ENCODE data around the gene WDR73. TPM values are rescaled to one million over a fixed set of nuclear protein-coding genes. Genes with fewer than 3 reads are reported as not detected.

WDR73 gene
- total RNA-seq, 1 donor from 2014 or later = 51.8 TPM

DNA sequence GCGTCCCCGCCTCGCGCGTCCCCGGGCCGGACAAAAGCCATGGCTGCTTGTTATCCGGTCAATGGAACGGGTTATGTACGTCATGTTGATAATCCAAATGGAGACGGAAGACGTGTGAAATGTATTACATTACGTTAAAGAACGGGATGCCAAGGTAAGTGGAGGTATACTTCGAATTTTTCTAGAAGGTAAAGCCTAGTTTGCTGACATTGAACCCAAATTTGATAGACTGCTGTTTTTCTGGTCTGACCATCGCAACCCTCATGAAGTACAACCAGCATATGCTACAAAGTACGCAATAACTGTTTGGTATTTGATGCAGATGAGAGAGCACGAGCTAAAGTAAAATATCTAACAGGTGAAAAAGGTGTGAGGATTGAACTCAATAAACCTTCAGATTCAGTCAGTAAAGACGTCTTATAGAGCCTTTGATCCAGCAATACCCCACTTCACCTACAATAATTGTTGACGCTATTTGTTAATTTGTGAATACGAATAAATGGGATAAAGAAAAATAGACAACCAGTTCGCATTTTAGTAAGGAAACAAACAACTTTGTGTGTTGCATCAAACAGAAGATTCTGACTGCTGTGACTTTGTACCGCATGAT lies 19.8 kb downstream of the WDR73 start:
- TF ChIP-seq, protein P1, sequence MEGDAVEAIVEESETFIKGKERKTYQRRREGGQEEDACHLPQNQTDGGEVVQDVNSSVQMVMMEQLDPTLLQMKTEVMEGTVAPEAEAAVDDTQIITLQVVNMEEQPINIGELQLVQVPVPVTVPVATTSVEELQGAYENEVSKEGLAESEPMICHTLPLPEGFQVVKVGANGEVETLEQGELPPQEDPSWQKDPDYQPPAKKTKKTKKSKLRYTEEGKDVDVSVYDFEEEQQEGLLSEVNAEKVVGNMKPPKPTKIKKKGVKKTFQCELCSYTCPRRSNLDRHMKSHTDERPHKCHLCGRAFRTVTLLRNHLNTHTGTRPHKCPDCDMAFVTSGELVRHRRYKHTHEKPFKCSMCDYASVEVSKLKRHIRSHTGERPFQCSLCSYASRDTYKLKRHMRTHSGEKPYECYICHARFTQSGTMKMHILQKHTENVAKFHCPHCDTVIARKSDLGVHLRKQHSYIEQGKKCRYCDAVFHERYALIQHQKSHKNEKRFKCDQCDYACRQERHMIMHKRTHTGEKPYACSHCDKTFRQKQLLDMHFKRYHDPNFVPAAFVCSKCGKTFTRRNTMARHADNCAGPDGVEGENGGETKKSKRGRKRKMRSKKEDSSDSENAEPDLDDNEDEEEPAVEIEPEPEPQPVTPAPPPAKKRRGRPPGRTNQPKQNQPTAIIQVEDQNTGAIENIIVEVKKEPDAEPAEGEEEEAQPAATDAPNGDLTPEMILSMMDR (conservative IDR thresholded peaks at IDR 0.05) = no peak
- H3K36me3 Mint-ChIP-seq = peaks cover 17% of the 10 kb centered on the region
- no peak overlapping the region for H3K27ac Mint-ChIP-seq
- DNase-seq (ENCODE audit: extremely low spot score, unreplicated experiment) = no peak
- H3K4me3 Mint-ChIP-seq = peak overlapping the region; percentile 80
- H3K27me3 Mint-ChIP-seq = peaks cover 11% of the 10 kb centered on the region
- H3K9me3 Mint-ChIP-seq = peaks cover 4% of the 10 kb centered on the region
- H3K4me1 Mint-ChIP-seq (ENCODE audit: unreplicated experiment) = peaks cover 21% of the 10 kb centered on the region

DNA sequence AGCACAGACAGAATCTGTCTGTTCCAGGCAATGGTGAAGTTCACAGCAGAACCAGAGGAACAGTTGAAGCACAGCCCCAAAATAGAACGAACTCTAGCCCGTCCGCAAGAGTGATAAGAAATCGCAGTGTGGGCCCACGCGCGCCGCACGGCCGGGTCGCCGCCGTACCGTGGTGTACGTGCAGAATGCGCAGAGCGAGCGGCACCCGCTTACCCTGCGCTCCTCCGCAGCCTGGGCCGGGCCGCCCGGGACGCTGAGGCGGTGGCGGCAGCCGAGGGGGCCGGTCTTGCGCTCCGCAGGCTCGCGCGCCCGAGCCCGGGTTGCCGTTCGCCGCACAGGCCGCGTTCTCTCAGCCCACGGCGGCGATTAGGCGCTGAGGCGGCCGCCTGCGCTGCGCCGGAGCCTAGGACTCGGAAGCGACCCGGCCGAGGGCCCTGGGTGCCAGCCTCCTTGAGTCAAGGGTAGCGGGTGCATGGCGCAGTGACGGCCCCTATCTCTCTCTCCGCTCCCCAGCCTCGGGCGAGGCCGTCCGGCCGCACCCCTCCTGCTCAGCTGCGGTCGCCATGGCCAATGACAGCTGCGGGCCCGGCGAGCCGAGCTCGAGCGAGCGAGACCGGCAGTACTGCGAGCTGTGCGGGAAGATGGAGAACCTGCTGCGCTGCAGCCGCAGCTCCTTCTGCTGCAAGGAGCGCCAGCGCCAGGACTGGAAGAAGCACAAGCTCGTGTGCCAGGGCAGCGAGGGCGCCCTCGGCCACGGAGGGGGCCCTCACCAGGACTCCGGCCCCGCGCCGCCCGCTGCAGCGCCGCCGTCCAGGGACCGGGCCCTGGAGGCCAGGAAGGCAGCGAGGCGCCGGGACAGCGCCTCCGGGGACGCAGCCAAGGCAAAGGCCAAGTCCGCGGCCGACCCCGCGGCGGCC lies 20.5 kb downstream of the WDR73 start:
- Mint-ChIP-seq H3K27ac (peak overlapping the region; percentile 86), H3K4me1 (ENCODE audit: unreplicated experiment) (peaks cover 21% of the 10 kb centered on the region)

DNA sequence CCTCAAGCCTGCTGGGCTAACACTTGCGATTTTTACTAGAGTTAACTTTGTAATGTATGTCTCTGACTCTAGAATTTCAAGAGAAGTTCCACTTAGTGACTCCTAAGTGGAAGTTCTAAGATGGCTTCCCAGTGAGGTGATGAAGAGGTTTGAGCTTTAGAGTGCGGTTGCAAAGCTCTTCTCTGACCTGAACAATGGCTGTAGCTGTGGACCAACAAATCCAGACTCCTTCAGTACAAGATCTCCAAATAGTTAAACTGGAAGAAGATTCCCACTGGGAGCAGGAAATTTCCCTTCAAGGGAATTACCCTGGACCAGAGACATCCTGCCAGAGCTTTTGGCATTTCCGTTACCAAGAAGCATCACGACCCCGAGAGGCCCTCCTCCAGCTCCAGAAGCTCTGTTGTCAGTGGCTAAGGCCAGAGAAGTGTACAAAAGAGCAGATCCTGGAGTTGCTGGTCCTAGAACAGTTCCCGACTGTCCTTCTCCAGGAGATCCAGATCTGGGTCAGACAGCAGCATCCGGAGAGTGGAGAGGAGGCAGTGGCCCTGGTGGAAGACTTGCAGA lies 22.3 kb downstream of the WDR73 start:
- H3K4me3 Mint-ChIP-seq = peak overlapping the region; percentile 99
- H3K4me1 Mint-ChIP-seq (ENCODE audit: unreplicated experiment) = peaks cover 21% of the 10 kb centered on the region
- peaks cover 11% of the 10 kb centered on the region for H3K27me3 Mint-ChIP-seq
- TF ChIP-seq, protein P1 (conservative IDR thresholded peaks at IDR 0.05) = no peak
- peaks cover 11% of the 10 kb centered on the region for H3K36me3 Mint-ChIP-seq
- no peak for DNase-seq (ENCODE audit: extremely low spot score, unreplicated experiment)
- peak overlapping the region; percentile 88 for H3K27ac Mint-ChIP-seq
- peaks cover 4% of the 10 kb centered on the region for H3K9me3 Mint-ChIP-seq

More for the DNA sequence above, 20.5 kb downstream of the WDR73 start:
- DNase-seq (ENCODE audit: extremely low spot score, unreplicated experiment) = peak; percentile 81
- TF ChIP-seq, protein P1 (conservative IDR thresholded peaks at IDR 0.05) = peak; percentile 19
- Mint-ChIP-seq H3K4me3 (peak overlapping the region; percentile 94), H3K9me3 (peaks cover 4% of the 10 kb centered on the region), H3K36me3 (peaks cover 14% of the 10 kb centered on the region), H3K27me3 (peaks cover 11% of the 10 kb centered on the region)

DNA sequence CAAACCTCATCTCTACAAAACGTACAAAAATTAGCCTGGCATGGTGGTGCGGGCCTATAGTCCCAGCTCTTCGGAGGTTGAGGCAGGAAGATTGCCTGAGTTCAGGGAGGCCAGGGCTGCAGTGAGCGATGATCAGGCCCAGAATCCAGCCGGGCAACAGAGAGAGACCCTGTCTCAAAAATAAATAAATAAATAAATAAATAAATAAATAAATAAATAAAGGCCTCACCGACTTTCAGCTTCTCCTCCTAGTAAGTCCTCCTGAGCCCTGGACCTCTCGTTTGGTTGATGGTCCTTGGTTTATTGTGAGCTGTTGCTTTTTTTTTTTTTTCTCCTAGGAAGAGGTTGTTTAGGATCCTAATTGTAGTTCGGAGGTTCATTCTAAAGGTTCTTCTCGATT lies 25.1 kb downstream of the WDR73 start:
- Mint-ChIP-seq H3K27me3 (peaks cover 3% of the 10 kb centered on the region), H3K4me1 (ENCODE audit: unreplicated experiment) (peaks cover 12% of the 10 kb centered on the region), H3K36me3 (peaks cover 20% of the 10 kb centered on the region), H3K4me3 (no peak overlapping the region), H3K27ac (no peak overlapping the region), H3K9me3 (peaks cover 10% of the 10 kb centered on the region)
- no peak for DNase-seq (ENCODE audit: extremely low spot score, unreplicated experiment)
- TF ChIP-seq, protein P1 (conservative IDR thresholded peaks at IDR 0.05) = no peak

DNA sequence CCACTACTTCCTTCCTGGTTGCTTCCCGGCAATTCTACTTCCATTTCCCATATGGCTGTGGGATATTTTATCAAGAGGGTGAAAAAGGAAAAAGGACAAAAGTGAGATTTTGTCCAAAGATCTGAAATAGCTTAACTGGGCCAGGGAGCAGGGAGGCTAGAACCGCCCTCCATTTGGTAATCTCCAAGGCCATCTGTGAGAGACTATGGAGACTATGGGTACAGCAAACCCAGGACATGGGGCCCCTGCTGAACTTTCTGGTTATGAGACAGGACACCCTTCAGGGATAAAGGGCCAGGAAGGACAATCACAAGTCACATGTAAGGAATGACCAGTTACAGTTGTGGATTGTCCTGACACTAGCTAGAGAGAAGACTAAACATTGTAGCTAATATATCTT lies 29.0 kb downstream of the WDR73 start:
- TF ChIP-seq, protein P1 (conservative IDR thresholded peaks at IDR 0.05) = no peak
- DNase-seq (ENCODE audit: extremely low spot score, unreplicated experiment) = no peak
- H3K4me1 Mint-ChIP-seq (ENCODE audit: unreplicated experiment) = no peaks in the 10 kb centered on the region
- H3K9me3 Mint-ChIP-seq = peaks cover 18% of the 10 kb centered on the region
- H3K27ac Mint-ChIP-seq = no peak overlapping the region
- H3K36me3 Mint-ChIP-seq = peaks cover 48% of the 10 kb centered on the region
- no peak overlapping the region for H3K4me3 Mint-ChIP-seq
- H3K27me3 Mint-ChIP-seq = no peaks in the 10 kb centered on the region
